HepG2 (cell line): ENCODE data around the gene ANTXR1. TPM values are rescaled to one million over a fixed set of nuclear protein-coding genes. Genes with fewer than 3 reads are reported as not detected.

Experiments
- ATAC-seq: fragments of 200-7000 bp; cut with Tn5 transposase; 3 replicates; pipeline ENCODE4 v1.9.1; 2020; ENCODE audit warnings: mild to moderate bottlenecking, moderate library complexity
- BruUV-seq: library from RNA; stranded (reverse); fragments of 400-500 nt; replicated peaks from 2 replicates; lab custom pipeline; 2021; lab: Mats Ljungman, UMichigan
- CTCF ChIA-PET: fragments of 300-600 bp; formaldehyde crosslinking; extraction: SDS; loops from one replicate; lab custom pipeline; 2021; ENCODE audit warnings: low total read pairs, inconsistent platforms, low intra/inter-chr PET ratio; lab: Yijun Ruan, JAX
- POLR2A ChIA-PET: fragments of 350-600 bp; sonication (Branson Sonifier 250); formaldehyde crosslinking; loops from one replicate; lab custom pipeline; 2020; ENCODE audit warnings: antibody characterized with exemption, inconsistent platforms; lab: Yijun Ruan, JAX
- DNase-seq: peaks from one replicate; pipeline ENCODE4 v3.0.0-alpha.2; 2015; ENCODE audit warnings: low spot score
- FAIRE-seq: peaks from 3 replicates; lab custom pipeline; 2011; peaks lifted over from hg19 to GRCh38; lab: Jason Lieb, UNC
- H2AFZ ChIP-seq: one replicate; pipeline ENCODE4 v1.6.1; 2011; ENCODE audit warnings: low read length, inconsistent platforms
- H3K27ac ChIP-seq: fragments of 300-600 bp; 3 replicates; pipeline ENCODE4 v1.8.0; 2011; ENCODE audit warnings: mixed run types, mild to moderate bottlenecking, mixed read lengths, low read length, inconsistent platforms; ENCODE audit not compliant: insufficient read depth; ENCODE audit errors: extremely low read length
- H3K27me3 ChIP-seq, 2 experiments: fragments of 200-600 bp in 1 of 2; 2 replicates in 1 of 2; 3 replicates in 1 of 2; pipeline versions ENCODE4 v1.6.0 to v1.8.0; 2011; ENCODE audit warnings: low read length in 2 of 2, mild to moderate bottlenecking in 2 of 2, moderate library complexity in 2 of 2, inconsistent platforms in 1 of 2; ENCODE audit not compliant: insufficient read depth in 2 of 2, control insufficient read depth in 1 of 2
- H3K36me3 ChIP-seq, 2 experiments: fragments of 200-600 bp in 1 of 2; replicated peaks in 1 of 2; 2 replicates in 1 of 2; 3 replicates in 1 of 2; pipeline versions ENCODE4 v1.5.1 to v1.8.0; 2011; ENCODE audit warnings: low read length in 2 of 2, inconsistent platforms in 1 of 2; ENCODE audit not compliant: insufficient read depth in 2 of 2, control insufficient read depth in 1 of 2
- H3K4me1 ChIP-seq: 2 replicates; pipeline ENCODE4 v1.5.1; 2012; ENCODE audit warnings: low read length, inconsistent platforms; ENCODE audit not compliant: insufficient read depth
- H3K4me2 ChIP-seq: 2 replicates; pipeline ENCODE4 v1.6.0; 2011; ENCODE audit warnings: low read depth, low read length, inconsistent platforms
- H3K4me3 ChIP-seq, 3 experiments: fragments of 200-600 bp in 1 of 3; sonication (generic), shearing (Covaris generic) in 1 of 3; replicated peaks in 1 of 3; 2 replicates each; pipeline ENCODE4 v1.5.1; 2011 to 2016; ENCODE audit warnings: low read length in 3 of 3, inconsistent platforms in 2 of 3, low read depth in 2 of 3, mild to moderate bottlenecking in 2 of 3, control low read depth in 1 of 3, mixed read lengths in 1 of 3; ENCODE audit not compliant: insufficient read depth in 1 of 3
- H3K79me2 ChIP-seq: one replicate; pipeline ENCODE4 v1.6.1; 2011; ENCODE audit warnings: low read length, inconsistent platforms; ENCODE audit not compliant: insufficient read depth
- H3K9ac ChIP-seq: 2 replicates; pipeline ENCODE4 v1.6.0; 2011; ENCODE audit warnings: mild to moderate bottlenecking, low read depth, low read length, inconsistent platforms; ENCODE audit not compliant: insufficient read depth
- H3K9me3 ChIP-seq: 2 replicates; pipeline ENCODE4 v1.5.1; 2012; ENCODE audit warnings: mild to moderate bottlenecking, low read length
- H4K20me1 ChIP-seq: 2 replicates; pipeline ENCODE4 v1.6.0; 2011; ENCODE audit warnings: inconsistent platforms, mild to moderate bottlenecking, low read length, moderate library complexity; ENCODE audit not compliant: insufficient read depth
- ATRX ChIP-seq: sonication (generic); formaldehyde crosslinking; IDR thresholded peaks from 2 replicates; pipeline ENCODE4 v1.4.0; 2020; ENCODE audit warnings: missing genetic modification reagents, borderline replicate concordance
- BRCA1 ChIP-seq: sonication (generic); formaldehyde crosslinking; IDR thresholded peaks from 2 replicates; pipeline ENCODE4 v1.4.0; 2020; ENCODE audit warnings: missing genetic modification reagents
- CENPX ChIP-seq: sonication (generic); formaldehyde crosslinking; IDR thresholded peaks from 2 replicates; pipeline ENCODE4 v1.9.0; 2021; ENCODE audit warnings: mild to moderate bottlenecking, missing genetic modification reagents, moderate library complexity
- E2F2 ChIP-seq: sonication (generic); formaldehyde crosslinking; IDR thresholded peaks from 2 replicates; pipeline ENCODE4 v1.4.0; 2020; ENCODE audit warnings: missing genetic modification reagents, borderline replicate concordance
- FOXK2 ChIP-seq: fragments of 450-650 bp; IDR thresholded peaks from 2 replicates; pipeline ENCODE4 v1.6.1; 2016
- HIVEP1 ChIP-seq: sonication (generic); formaldehyde crosslinking; IDR thresholded peaks from 2 replicates; pipeline ENCODE4 v1.4.0; 2020; ENCODE audit warnings: mild to moderate bottlenecking, missing genetic modification reagents
- IKZF4 ChIP-seq: sonication (generic); formaldehyde crosslinking; IDR thresholded peaks from 2 replicates; pipeline ENCODE4 v1.5.1; 2020; ENCODE audit warnings: borderline replicate concordance, mild to moderate bottlenecking, low read depth, missing genetic modification reagents; ENCODE audit errors: not compliant biosample characterization
- MZF1 ChIP-seq: sonication (generic); formaldehyde crosslinking; IDR thresholded peaks from 2 replicates; pipeline ENCODE4 v1.8.1; 2023; ENCODE audit warnings: mild to moderate bottlenecking, missing genetic modification reagents, borderline replicate concordance
- RBFOX2 ChIP-seq: fragments of 200-400 bp; formaldehyde crosslinking; IDR thresholded peaks from 2 replicates; pipeline ENCODE4 v1.6.1; 2017; ENCODE audit warnings: low read depth, mild to moderate bottlenecking, low read length
- TERF1 ChIP-seq: sonication (generic); formaldehyde crosslinking; IDR thresholded peaks from 2 replicates; pipeline ENCODE4 v1.8.0; 2022; ENCODE audit warnings: mild to moderate bottlenecking, missing genetic modification reagents, moderate library complexity
- ZFYVE20 ChIP-seq: sonication (generic); formaldehyde crosslinking; IDR thresholded peaks from 2 replicates; pipeline ENCODE4 v1.8.0; 2023; ENCODE audit warnings: low read depth, mild to moderate bottlenecking, moderate library complexity, missing genetic modification reagents, borderline replicate concordance
- ZMYM2 ChIP-seq: sonication (generic); formaldehyde crosslinking; IDR thresholded peaks from 2 replicates; pipeline ENCODE4 v1.8.0; 2022; ENCODE audit warnings: mild to moderate bottlenecking, missing genetic modification reagents
- ZNF264 ChIP-seq: sonication (generic); formaldehyde crosslinking; IDR thresholded peaks from 2 replicates; pipeline ENCODE4 v1.4.0; 2020; ENCODE audit warnings: missing genetic modification reagents
- ZNF343 ChIP-seq: sonication (generic); formaldehyde crosslinking; IDR thresholded peaks from 2 replicates; pipeline ENCODE4 v1.4.0; 2020; ENCODE audit warnings: mild to moderate bottlenecking, missing genetic modification reagents
- ZNF414 ChIP-seq: sonication (generic); formaldehyde crosslinking; IDR thresholded peaks from 2 replicates; pipeline ENCODE4 v1.5.0; 2020; ENCODE audit warnings: missing genetic modification reagents
- ZNF572 ChIP-seq: sonication (generic); formaldehyde crosslinking; IDR thresholded peaks from 2 replicates; pipeline ENCODE4 v1.5.1; 2020; ENCODE audit warnings: mild to moderate bottlenecking, missing genetic modification reagents
- ZNF746 ChIP-seq: sonication (generic); formaldehyde crosslinking; IDR thresholded peaks from 2 replicates; pipeline ENCODE4 v1.8.0; 2022; ENCODE audit warnings: mild to moderate bottlenecking, missing genetic modification reagents
- ZNF800 ChIP-seq: sonication (generic); formaldehyde crosslinking; IDR thresholded peaks from 2 replicates; pipeline ENCODE4 v1.4.0; 2020; ENCODE audit warnings: missing genetic modification reagents
- ZZZ3 ChIP-seq: sonication (generic); formaldehyde crosslinking; IDR thresholded peaks from 2 replicates; pipeline ENCODE4 v1.4.0; 2020; ENCODE audit warnings: missing genetic modification reagents, mild to moderate bottlenecking, borderline replicate concordance
- WGBS: methylation state at CpG from one replicate; pipeline ENCODE4 v1.1.6; 2017; ENCODE audit warnings: low lambda C conversion rate; 5-methylcytosine and 5-hydroxymethylcytosine counted together
- in situ Hi-C: cut with HindIII; loops from 2 replicates; pipeline ENCODE4 v1.10.0; 2017; ENCODE audit warnings: low pct_unique_long_range_greater_than_20kb; ENCODE audit not compliant: extremely low pct_ligation_motif_present
- intact Hi-C: fragments of 100-400 bp; cut with micrococcal nuclease; formaldehyde crosslinking; loops from one replicate; pipeline ENCODE4 v1.10.0; 2022; ENCODE audit not compliant: unreplicated experiment
- polyA plus RNA-seq, 8 experiments: library from polyadenylated mRNA; depleted of rRNA in 3 of 8; stranded (reverse) in 7 of 8; unstranded in 1 of 8; fragments of >200 nt; fragmentation: Illumina TruSeq in 4 of 8; extraction: Trizol in 4 of 8; gene quantifications; 2 replicates each; pipeline versions ENCODE4 v1.2.1 to v1.2.3, GENCODE V29; 2011 to 2016; ENCODE audit warnings: low read depth in 4 of 8, missing spikeins in 1 of 8, mixed read lengths in 1 of 8; ENCODE audit not compliant: insufficient read depth in 1 of 8
- total RNA-seq, 5 experiments: library from RNA; depleted of rRNA; stranded (reverse); fragments of >200 nt; fragmentation: Illumina TruSeq; extraction: Trizol; gene quantifications; 2 replicates each; pipeline ENCODE4 v1.2.3, GENCODE V29; 2016; ENCODE audit warnings: low read depth in 1 of 5

ANTXR1 gene
- total and polyA plus RNA-seq, 2 of the 13 experiments (the other 11 are each of a cell fraction or from before 2014, with no cell fraction given): 4.5 to 12.7 TPM

GRCh38 chr2:69166465-69166811 lies 153.5 kb downstream of the ANTXR1 start:
- Histone ChIP-seq H3K27ac (peak overlapping the region; percentile 82), H3K9ac (0 out of 2 replicates have a peak overlapping the region, but pooled peaks have one; percentile 16), H3K4me1 (peaks cover 83% of the 10 kb centered on the region), H3K36me3 (peaks cover 0 to 1% of the 10 kb centered on the region in 2 experiments; a peak in 1 of 5 replicates), H3K4me2 (peak overlapping the region; percentile 75), H4K20me1 (no peaks in the 10 kb centered on the region), H3K79me2 (no peaks in the 10 kb centered on the region), H3K9me3 (no peaks in the 10 kb centered on the region), H3K4me3 (peak overlapping the region in 1 of 3 experiments; percentile 5; a peak in 1 of 6 replicates), H2AFZ (no peak overlapping the region), H3K27me3 (no peaks in the 10 kb centered on the region)
- in situ Hi-C loops (loop anchor here (5.0 kb wide), 1 partner anchor 136 kb away; no protein-coding TSS in a partner anchor), intact Hi-C loops (loop anchor here (2.0 kb wide), 1 partner anchor 50 kb away; no protein-coding TSS in a partner anchor)
- no TSS peak for BruUV-seq
- DNase-seq (no peak), ATAC-seq (peak; percentile 12), FAIRE-seq (no peak)
- 17% methylated on average over 2 of the region's 2 CpGs for WGBS
- POLR2A ChIA-PET: interaction anchor here (0.6 to 2.3 kb wide), 6 partner anchors 10 to 84 kb away, joined by 3 to 46 read pairs (median 4); no protein-coding TSS in a partner anchor
- CTCF ChIA-PET: no interaction called here
- TF ChIP-seq ZFYVE20 (CRISPR knock-in tag) (no peak), TERF1 (CRISPR knock-in tag) (no peak), ZNF264 (0 out of 2 replicates have a peak, but pooled peaks have one; percentile 47), ZNF800 (CRISPR knock-in tag) (0 out of 2 replicates have a peak, but pooled peaks have one; percentile 67), ZMYM2 (CRISPR knock-in tag) (no peak), BRCA1 (0 out of 2 replicates have a peak, but pooled peaks have one; percentile 39), HIVEP1 (CRISPR knock-in tag) (no peak), IKZF4 (CRISPR knock-in tag) (no peak), ZNF746 (CRISPR knock-in tag) (0 out of 2 replicates have a peak, but pooled peaks have one; percentile 16), RBFOX2 (no peak), ZNF343 (CRISPR knock-in tag) (no peak), MZF1 (CRISPR knock-in tag) (no peak), E2F2 (0 out of 2 replicates have a peak, but pooled peaks have one; percentile 39), ZNF572 (CRISPR knock-in tag) (no peak), CENPX (CRISPR knock-in tag) (no peak), ATRX (no peak), FOXK2 (no peak), ZNF414 (no peak), ZZZ3 (CRISPR knock-in tag) (no peak)
